PFSK-1 (cell line): ENCODE measurements around the gene CHCHD1.

Source experiments
- POLR2AphosphoS5 ChIP-seq: IDR thresholded peaks from 2 replicates; pipeline ENCODE4 v1.6.1; 2012; ENCODE audit warnings: low read depth, mild to moderate bottlenecking, control low read depth, low read length, moderate library complexity
- REST ChIP-seq, 2 experiments: IDR thresholded peaks; 2 replicates each; pipeline versions ENCODE4 v1.6.1 to v1.8.0; 2011 to 2012; ENCODE audit warnings: low read depth in 2 of 2, low read length in 2 of 2, control low read depth in 1 of 2, inconsistent platforms in 1 of 2, mild to moderate bottlenecking in 1 of 2, moderate library complexity in 1 of 2; ENCODE audit not compliant: insufficient read depth in 1 of 2
- TAF1 ChIP-seq: IDR thresholded peaks from 2 replicates; pipeline ENCODE4 v1.6.1; 2012; ENCODE audit warnings: low read length, control low read depth, borderline replicate concordance; ENCODE audit not compliant: insufficient read depth

GRCh38 chr10:73827346-73828089 is 45.7 kb downstream of the CHCHD1 start:
- TF ChIP-seq POLR2AphosphoS5 (no peak), TAF1 (no peak), REST (IDR thresholded peaks at IDR 0.05; ENCODE audit: insufficient read depth in 1 of 2, low read depth in 2 of 2, low read length in 2 of 2) (no peak)
